ENCODE results near the gene EYA3.

Gene EYA3

GRCh38 chr1:27935721-27936120 lies 152.7 kb downstream of the EYA3 start:
- no peak for DNase-seq

- peak; percentile 21 for DNase-seq
Measured at GRCh38 chr1:27934818-27935549, 153.4 kb downstream of the EYA3 start, which contains the start of gene SMPDL3B. Gene SMPDL3B (plus strand): TSS chr1:27935000. CDS start chr1:27935184, 184 bp downstream.

- DNase-seq = no peak
Measured at GRCh38 chr1:27931759-27932158, 156.7 kb downstream of the EYA3 start.

- no peak for DNase-seq
Measured at GRCh38 chr1:27931184-27931583, 157.2 kb downstream of the EYA3 start.

GRCh38 chr1:27928216-27928954 lies 160.0 kb downstream of the EYA3 start:
- no peak for DNase-seq

- no peak for DNase-seq
Measured at GRCh38 chr1:27922272-27922671, 166.1 kb downstream of the EYA3 start.

All from NCI-H748 treated with DMSO at 0.1 percent for 48 hours (cell line).